Embryonic facial prominence (tissue), 1 donor: ENCODE measurements around the gene TFEB.

Source experiments
- DNase-seq: peaks from one replicate; pipeline ENCODE4 v3.0.0-alpha.2; 2016; ENCODE audit errors: extremely low spot score

The TFEB gene

DNA sequence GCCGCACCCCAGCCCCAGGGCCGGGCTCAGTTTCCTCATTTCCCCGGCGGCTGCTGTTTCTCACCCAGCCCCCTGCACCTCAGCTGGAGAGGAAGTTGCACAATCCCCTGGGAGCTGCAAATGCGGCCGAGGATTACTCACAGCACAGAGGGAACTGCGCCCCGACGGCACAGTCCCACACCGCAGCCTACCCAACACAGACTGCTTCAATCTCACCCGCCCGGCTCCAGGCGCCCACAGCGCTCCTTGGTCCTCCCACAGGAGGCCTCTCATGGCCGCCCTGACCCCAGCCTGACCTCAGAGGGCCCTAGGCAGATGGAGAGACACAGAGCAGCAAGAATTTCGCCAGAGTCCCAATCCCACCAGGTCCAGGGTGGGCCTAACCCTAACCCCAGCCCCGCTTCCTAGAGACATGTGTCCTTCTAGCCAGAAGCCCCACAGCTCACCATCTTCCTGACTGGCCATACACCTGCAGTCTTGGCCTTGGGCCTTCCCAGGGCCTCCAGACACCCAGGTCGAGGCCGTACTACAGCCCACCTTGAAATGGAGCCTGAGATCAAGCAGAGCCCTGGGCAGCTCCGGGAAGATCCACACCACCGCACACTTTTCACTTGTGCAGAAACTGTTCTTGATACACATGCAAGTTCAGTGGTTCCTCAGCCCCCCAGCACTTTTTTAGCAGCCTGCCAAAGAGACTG, 11.7 kb downstream of the TFEB start:
- no peak for DNase-seq

DNA sequence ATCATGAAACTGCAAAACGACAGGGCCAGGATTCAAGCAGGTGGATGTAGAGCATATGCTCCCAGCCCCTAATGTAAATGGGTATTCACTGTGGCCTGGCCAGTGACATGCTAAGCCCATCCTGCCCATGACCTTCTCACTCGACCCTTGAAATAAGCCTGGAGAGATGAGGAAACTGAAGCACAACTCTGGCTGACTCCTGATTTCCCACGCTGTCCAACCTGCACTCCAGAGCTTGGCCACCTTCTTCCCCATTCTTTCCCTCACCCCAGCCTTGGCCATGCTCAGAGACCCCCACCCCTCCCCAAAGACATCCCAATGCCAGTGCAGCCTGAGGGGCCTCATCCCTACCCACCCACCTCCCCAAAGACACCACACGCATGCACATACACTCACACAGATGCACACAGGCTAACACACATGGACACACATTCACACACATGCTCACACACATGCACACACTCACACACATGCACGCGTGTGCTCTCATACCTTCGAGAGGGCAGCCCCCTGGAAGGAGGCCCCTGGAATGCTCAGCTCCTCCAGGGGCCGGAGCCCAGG, 12.4 kb downstream of the TFEB start:
- DNase-seq: no peak

DNA sequence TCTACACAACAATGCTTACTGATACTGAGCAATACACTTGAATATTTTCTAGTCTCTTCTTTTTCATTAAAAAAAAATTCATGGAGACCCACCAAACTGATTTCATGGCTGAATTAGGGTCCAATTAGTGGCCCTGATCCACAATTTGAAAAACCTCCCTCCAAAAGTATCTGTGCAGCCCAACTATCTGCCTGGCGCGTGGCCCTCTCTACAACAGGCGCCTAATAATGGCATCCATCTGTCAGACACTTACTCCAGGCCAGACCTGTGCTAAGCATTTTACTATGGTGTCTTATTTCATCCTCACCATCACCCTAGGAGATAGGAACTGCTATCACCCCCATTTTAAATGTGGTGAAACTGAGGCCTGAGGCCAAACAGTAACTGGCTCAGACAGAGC, 14.0 kb downstream of the TFEB start:
- no peak for DNase-seq

DNA sequence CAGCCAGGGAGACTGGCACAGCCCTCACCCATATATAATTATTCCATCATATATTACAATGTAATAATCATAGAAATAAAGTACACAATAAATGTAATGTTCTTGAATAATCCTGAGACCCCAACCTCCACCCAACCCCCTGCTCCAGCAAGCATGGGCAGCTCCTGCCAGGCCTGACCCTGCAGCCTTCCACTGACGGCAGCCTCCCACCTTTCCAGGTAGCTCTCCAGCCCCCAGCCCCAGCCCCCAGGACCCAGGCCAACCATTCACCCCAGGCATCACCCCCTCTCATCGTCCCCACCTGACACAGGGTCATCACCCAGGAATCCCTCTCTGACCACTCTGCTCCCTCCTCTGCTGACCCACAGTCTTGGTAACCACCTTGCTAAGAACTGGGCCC, 14.6 kb downstream of the TFEB start:
- no peak for DNase-seq

DNA sequence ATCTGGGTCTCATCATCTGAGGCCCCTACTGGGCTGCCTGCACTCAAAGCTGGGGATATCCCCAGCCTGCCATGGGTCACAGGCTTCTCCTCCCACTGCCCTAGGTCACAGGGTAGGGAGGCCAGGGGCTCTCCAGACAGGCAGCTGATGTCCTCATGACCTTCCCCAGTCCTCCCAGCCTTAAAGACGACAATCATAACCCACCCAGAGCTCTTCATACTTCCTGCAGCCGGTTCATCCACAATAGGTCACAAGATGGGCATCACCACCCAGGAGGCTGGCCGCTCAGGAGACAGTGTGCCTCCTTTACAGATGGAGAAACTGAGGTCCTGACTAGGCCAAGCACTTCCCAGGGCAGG, 15.2 kb downstream of the TFEB start:
- no peak for DNase-seq

DNA sequence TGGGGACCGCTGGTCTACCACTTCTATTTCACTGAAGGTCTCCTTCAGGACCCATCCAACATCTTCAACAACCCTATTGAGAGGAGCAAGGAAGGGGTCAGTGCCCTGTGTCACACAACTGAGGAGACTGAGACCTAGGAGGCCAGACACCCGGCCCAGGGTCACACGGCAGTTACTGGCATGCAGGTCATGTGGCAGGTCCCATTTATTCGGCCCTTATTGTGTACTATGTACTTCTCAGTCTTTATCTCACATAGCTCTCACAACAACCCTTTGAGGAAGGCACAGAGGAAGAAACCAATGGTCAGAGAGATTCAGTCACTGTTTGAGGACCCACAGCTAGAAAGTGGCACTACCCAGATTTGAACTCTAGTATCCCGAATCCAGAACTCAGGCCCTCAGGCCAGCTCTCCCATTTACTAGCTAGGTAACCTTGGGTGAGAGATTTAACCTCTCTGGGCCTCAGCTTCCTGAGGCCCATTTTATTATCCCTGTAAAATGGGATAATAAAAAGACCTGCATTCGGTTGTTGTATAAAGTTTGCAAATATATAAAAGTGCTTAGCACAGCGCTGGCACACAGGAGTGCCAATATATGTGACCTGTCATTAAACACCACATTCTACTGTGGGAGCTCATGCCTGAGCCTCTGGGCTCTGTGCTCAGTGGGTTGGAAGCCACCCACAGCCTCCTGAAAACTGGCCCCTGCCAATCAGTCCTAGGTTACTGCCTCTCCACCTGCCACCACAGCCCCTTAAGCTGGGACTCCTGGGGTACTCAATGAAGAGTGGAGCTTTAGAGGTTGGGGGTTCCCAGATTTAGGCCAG, 15.8 kb downstream of the TFEB start:
- no peak for DNase-seq

DNA sequence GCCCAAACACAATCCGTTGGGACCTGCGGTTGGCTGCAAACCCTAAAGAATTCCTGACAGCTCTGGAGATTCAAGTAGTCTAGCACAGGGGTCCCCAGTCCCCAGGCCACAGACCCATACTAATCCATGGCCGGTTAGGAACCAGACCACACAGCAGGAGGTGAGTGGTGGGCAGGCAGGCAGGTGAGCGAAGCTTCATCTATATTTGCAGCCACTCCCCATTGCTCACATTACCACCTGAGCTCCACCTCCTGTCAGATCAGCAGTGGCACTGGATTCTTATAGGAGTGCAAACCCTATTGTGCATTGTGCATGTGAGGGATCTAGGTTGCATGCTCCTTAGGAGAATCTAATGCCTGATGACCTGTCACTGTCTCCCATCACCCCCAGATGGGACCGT, 16.6 kb downstream of the TFEB start:
- DNase-seq: no peak

DNA sequence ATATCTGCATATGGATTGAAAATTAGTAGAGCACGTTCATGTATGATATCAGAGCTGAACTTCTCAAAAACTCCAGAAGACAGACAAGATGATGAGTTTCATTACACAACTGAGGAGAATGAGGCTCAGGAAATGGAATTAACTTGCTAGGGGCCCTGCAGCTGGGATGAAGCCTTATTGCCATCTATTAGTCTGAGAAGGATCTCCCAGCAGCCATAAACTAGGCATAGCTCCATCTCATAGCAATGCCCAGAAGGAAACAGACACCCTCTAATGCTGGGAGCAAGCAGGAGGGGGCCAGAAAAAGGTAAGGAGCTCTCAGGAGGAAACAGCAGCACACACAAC, 18.0 kb downstream of the TFEB start:
- DNase-seq: no peak

DNA sequence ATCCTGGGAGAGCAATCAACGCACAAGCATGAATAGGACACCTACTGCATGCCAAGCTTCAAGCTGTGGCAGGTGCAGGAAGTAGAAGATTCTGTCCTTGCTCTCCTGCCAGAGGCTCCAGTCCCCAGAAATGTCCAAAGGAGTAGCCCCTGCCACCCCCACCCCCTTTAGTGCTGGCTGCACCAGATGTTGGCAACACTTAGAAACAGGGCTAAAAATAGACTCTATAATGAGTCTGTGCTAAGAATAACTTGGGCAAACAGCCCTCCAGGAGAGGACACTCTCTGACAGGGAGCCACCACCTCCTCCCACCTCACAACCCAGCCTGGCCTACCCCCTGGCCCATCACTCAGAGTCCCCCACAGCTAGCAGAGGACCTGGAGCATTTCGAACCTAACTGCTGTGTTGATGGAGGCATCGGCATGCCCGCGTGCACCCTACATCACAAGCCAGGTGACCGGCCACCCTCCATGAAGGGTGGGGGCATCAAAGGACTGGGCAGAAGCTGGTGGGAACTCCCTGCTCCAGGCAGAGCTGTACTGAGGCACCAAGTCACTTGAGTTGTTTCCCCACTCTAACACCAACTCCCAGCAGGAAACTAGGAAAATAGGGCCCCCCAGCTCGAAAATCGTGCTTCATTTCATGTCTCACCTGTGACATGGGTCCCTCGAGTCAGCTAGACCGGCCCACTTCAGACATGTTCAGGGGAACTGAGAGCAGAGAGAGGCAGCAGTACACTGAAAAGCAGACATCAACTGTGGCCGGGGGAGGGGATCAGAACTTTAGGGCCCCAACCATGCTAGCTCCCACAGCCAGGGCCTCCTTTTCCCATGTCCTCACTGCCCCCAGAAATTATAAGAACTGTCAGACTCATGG, 18.7 kb downstream of the TFEB start:
- DNase-seq: no peak

DNA sequence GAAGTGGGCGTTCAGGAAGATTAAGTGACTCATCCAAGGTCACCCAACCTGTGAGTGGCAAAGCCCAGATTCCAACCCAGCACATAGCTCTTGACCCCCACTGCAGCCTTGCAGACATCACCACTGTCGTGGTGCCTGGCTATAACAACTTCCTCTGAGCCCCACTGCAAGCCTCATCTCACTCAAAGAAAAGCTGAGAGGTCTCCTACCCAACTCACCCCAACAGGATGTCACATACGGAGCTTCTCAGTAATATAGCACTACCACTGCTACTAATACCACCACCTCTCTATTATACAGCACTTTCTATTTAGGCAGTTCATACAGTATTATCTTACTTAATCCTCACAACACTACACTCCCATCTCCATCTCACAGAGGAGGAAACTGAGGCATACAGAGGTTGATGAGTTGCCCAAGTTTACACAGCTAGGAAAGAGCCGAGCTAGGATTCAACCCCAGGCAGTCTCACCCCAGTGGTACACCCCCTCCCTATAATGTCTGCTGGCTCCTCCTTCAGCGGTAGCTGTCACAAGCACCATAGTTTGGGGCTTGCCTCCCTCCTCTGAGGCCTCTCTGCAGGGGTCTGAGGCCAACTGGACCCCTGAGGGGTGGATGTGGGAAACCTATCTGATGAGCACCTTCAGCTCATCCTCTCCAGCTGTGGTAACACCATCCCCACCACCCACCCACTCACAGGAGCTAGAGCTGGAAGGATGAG, 19.5 kb downstream of the TFEB start:
- no peak for DNase-seq

DNA sequence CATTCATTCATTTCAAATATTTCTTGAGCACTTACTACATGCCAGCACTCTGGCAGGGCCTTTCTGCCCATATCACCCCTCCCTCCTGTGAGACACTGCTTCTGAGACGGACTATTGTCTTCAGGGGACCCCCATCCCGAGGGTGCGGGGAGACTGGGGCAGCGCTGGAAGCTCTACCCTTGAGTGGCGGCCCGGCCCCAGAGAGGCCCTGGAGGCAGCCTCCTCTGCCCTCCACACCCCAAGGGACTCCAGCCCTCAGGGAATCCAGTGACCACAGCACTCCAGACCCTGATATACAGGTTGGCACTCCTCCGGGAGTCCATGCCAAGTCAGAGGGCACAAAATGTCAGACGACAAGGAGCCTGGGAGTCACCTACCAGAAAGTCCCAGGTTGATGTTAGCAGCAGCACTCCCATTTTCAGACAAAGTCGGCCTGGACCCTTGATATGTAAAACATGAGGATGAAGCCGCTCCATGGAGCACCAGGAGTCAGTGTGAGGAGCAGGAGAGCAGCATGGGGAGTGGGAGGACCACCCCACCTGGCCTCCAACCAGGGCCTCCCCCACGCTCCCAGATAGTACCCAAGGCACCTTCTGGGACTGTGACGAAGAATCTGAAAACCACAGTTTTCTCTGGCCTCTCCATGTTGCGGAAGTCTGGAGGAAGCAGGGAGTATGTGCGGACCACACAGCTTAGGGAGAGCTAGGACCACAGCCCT, 20.7 kb downstream of the TFEB start:
- no peak for DNase-seq

DNA sequence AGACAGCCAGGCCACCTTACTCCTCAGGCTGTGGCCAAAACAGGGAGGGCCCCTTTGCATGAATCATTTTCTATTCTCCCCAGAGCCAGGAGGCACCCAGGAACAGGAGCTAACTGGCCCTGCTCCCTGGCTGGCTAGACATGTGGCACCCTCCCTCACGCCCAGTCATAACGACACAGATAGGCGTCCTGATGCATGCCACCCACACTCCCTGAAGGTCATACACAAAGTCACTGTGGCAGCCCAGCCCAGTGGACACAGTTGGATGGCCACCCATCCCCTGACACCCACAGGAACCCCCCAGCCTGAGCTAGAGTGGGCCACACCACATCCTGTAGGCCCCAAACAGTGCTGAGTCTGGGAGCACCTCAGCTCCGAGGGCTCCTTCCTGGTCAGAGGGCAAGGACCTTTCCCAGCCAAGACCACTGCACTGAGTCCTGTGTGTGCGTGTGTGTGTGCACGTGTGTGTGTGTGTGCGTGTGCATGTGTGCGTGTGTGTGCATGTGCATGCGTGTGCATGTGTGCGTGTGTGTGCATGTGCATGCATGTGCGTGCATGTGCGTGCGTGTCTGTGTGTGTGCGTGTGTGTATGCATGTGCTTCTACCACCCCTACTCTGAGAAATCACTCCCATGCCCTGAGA, 21.6 kb downstream of the TFEB start:
- no peak for DNase-seq

DNA sequence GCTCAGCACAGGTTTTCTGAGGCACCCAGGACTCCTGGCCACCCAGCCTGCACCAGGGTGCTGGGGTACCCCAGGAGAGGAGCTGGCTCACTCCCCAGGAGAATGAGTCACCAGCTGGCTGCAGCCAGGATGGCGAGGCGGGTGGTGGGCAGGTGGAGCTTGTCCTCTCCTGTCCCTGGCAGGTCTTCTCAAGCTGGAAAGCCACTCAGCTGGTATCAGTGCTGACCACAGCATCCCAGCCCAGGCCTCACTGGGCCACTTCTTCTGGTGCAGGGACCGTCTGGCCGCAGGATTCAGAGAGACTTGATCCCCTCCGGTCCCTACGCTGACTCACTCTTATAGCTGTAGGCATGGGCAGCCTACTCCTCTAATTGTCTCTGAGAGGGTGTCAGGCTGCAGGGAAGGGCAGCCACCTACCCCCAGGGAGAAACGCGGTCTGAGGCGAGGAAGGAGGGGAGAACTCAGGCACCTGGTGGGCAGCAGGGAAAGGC, 22.2 kb downstream of the TFEB start:
- DNase-seq: no peak

DNA sequence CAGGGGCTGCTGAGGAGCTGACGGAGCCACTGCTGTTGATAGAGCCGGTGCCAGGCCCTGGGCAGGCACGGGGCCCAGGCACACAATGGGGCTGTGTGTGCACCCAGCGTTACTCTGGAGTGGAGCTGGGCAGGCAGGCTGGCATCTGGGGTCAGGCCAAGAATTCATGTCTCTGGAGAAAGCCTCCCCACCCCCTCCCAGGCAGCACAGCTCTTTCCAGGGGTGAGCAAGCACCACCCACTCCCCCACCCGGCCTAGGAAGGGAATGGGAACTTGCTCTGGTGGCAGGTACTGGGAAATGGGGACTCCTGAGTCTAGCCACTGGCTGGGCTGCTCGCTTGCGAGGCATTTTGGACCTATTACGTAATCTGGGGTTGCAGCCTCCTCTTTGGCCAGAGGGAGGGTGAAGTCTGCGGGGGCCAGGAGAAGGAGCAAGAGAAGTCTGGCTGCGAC, 22.7 kb downstream of the TFEB start:
- no peak for DNase-seq

DNA sequence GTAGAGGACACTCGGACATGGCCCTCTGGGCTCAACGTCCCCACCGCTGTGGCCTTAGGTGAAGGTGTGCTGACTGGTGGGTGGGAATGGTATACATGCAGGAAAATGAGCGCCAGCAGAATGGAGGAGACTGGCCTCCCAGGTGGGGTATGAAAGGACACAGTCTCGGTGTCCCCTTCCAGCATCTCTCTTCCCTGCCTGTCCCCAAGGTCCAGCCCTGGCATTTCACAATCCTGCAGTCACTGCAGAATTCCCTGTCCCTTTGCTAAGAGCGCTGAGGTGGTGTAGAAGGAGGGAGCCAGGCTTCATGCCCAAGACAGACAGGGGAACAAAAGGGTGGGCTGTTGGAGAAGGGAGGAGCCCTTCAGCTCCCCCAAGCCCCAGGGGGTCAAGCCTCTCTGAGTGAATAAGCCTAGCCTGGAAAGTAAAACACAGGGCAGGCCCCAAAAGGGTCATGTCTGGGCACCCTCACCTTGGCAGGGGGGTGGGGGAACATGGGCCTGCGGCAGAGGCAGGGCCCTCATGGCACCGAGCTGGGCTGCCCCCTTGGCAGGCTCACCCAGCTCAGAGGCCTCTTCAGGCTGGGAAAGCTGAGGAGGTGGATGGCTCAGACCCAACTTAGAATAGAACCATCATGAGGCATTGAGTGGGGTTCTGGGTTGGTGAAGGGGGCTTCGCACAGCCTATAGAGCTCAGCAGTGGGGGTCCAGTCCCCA, 23.9 kb downstream of the TFEB start:
- no peak for DNase-seq

DNA sequence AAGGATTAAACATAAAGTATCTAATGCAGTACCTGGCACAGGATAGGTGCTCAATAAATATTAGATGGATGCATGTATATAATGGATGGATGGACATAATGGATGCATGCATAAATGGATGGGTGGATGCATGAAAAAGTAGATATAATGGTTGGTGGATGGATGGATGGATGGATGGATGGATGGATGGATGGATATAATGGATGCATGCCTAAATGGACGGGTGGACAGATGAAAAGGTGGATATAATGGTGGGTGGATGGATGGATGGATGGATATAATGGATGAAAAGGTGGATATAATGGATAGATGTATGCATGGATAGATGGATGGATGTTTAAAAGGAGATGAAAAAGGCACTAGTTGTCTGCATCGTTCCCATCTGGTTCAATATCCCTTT, 26.0 kb downstream of the TFEB start:
- DNase-seq: no peak

DNA sequence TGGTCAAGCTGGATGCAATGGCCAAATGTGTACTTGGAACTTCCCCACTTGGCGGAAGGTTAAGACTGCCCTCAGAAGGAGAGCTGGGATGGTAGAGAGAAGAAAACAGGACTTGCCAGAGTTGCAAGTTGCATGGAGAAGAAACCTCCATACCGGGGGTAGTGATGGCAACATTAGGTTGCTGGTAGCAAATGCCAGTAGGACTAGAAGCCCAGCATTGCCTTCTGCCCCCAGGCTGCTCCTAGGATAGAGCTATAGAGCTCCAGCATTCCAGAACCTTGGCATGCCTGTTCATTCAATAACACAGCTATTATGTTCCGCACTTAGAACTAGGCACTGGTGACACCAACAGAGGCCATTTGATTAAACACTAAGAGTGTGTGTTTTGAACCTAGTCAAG, 26.6 kb downstream of the TFEB start:
- no peak for DNase-seq

DNA sequence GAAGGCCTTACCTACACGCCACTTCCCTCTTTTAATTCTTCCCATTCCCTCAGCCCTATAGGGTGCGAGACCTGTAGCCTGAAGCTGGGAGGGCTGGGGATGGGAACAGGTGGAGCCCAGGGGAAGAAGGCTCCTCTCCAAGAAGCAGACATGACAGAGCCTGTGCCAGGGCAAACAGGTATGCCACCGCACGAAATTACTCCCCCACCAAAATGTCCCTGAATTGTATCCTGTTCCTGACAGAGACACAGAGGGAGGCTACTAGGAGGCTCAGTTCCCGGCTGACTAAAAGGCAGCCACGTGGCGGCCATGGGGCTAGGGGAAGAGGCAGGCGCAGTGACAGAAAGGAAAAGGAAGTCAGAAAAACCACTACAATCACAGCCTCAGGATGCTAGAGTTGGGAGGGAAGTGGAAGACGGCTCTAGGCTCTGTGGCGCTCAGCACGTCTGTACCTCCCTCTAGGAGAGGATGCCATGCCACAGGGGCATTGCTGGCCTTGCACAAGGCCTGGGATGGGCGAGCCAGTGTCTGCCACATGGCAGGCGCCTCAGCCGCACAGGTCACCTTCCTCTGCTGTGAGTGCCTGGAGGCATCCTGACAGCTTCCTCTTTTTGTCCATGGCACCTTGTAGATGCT, 27.7 kb downstream of the TFEB start:
- no peak for DNase-seq
